ENCODE measurements around the gene MTOR. TPM values are rescaled to one million over a fixed set of nuclear protein-coding genes. Genes with fewer than 3 reads are reported as not detected.

MTOR gene
- total RNA-seq, 6 experiments from 2014 or later = 36.6 to 41.2 (median 38.2) TPM

GRCh38 chr1:11266268-11267074, 4.1 kb upstream of the MTOR start:
- Mint-ChIP-seq H3K4me3 (no peak overlapping the region), H3K4me1 (ENCODE audit: low read depth) (peaks cover 11% of the 10 kb centered on the region; the same call in 1 of the 2 replicates), H3K36me3 (ENCODE audit: low read depth) (no peaks in the 10 kb centered on the region), H3K9me3 (no peaks in the 10 kb centered on the region), H3K27ac (no peak overlapping the region), H3K27me3 (ENCODE audit: insufficient read depth) (no peaks in the 10 kb centered on the region; the same call in 1 of the 2 replicates)
- no peak for TF ChIP-seq CTCF (IDR thresholded peaks at IDR 0.05)
- DNase-seq = no peak

GRCh38 chr1:11256299-11256698, 6.1 kb downstream of the MTOR start:
- Mint-ChIP-seq H3K27me3 (ENCODE audit: insufficient read depth) (no peaks in the 10 kb centered on the region; the same call in 1 of the 2 replicates), H3K4me3 (no peak overlapping the region), H3K36me3 (ENCODE audit: low read depth) (peaks cover 16% of the 10 kb centered on the region)

GRCh38 chr1:11253226-11253625, 9.1 kb downstream of the MTOR start:
- Mint-ChIP-seq H3K4me3 (no peak overlapping the region), H3K9me3 (no peaks in the 10 kb centered on the region), H3K4me1 (ENCODE audit: low read depth) (no peaks in the 10 kb centered on the region), H3K36me3 (ENCODE audit: low read depth) (peaks cover 16% of the 10 kb centered on the region), H3K27ac (no peak overlapping the region), H3K27me3 (ENCODE audit: insufficient read depth) (no peaks in the 10 kb centered on the region; the same call in 1 of the 2 replicates)
- no peak for DNase-seq
- TF ChIP-seq CTCF (IDR thresholded peaks at IDR 0.05) = no peak

More at GRCh38 chr1:11256299-11256698, 6.1 kb downstream of the MTOR start:
- Mint-ChIP-seq H3K4me1 (ENCODE audit: low read depth) (peaks cover 1% of the 10 kb centered on the region; the same call in 1 of the 2 replicates), H3K27ac (no peak overlapping the region), H3K9me3 (no peaks in the 10 kb centered on the region)
- DNase-seq = no peak
- TF ChIP-seq CTCF (IDR thresholded peaks at IDR 0.05) = no peak

GRCh38 chr1:11252538-11252937, 9.8 kb downstream of the MTOR start:
- Mint-ChIP-seq H3K4me3 (no peak overlapping the region), H3K27ac (no peak overlapping the region), H3K9me3 (no peaks in the 10 kb centered on the region), H3K36me3 (ENCODE audit: low read depth) (peaks cover 16% of the 10 kb centered on the region), H3K4me1 (ENCODE audit: low read depth) (no peaks in the 10 kb centered on the region), H3K27me3 (ENCODE audit: insufficient read depth) (no peaks in the 10 kb centered on the region; the same call in 1 of the 2 replicates)
- no peak for DNase-seq
- TF ChIP-seq CTCF (IDR thresholded peaks at IDR 0.05) = no peak

GRCh38 chr1:11248169-11248568, 14.2 kb downstream of the MTOR start:
- H3K9me3 Mint-ChIP-seq = no peaks in the 10 kb centered on the region
- H3K36me3 Mint-ChIP-seq (ENCODE audit: low read depth) = no peaks in the 10 kb centered on the region; the same call in none of the 2 replicates
- peak; percentile 25; the same call in 1 of the 2 replicates for TF ChIP-seq CTCF (IDR thresholded peaks at IDR 0.05)
- H3K27ac Mint-ChIP-seq = no peak overlapping the region
- H3K27me3 Mint-ChIP-seq (ENCODE audit: insufficient read depth) = no peaks in the 10 kb centered on the region
- no peak for DNase-seq
- no peaks in the 10 kb centered on the region for H3K4me1 Mint-ChIP-seq (ENCODE audit: low read depth)
- H3K4me3 Mint-ChIP-seq = no peak overlapping the region

Data from HFFc6 (cell line).